ENCODE data around the gene CCDC6.

DNA sequence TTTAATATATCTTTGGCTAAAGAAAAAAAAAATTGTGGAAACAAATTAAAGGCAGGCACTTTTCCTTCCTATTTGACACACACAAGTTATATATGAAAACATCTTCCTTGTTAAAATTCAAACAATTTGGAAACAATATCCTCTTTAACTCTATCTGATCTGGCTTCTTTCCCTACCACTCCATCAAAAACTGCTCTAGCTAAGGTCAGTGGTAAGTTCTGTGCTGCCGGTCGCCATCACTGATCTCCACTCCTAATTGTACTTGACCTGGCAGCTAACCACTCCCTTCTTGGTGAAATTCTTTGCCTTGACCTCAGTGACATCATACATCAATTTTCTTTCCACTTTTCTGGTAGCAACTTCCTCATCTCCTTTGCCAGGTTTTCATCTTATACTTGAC, 105.2 kb downstream of the CCDC6 start:
- no peak for TF ChIP-seq POLR2A (IDR thresholded peaks at IDR 0.05)
- TF ChIP-seq, protein P1, sequence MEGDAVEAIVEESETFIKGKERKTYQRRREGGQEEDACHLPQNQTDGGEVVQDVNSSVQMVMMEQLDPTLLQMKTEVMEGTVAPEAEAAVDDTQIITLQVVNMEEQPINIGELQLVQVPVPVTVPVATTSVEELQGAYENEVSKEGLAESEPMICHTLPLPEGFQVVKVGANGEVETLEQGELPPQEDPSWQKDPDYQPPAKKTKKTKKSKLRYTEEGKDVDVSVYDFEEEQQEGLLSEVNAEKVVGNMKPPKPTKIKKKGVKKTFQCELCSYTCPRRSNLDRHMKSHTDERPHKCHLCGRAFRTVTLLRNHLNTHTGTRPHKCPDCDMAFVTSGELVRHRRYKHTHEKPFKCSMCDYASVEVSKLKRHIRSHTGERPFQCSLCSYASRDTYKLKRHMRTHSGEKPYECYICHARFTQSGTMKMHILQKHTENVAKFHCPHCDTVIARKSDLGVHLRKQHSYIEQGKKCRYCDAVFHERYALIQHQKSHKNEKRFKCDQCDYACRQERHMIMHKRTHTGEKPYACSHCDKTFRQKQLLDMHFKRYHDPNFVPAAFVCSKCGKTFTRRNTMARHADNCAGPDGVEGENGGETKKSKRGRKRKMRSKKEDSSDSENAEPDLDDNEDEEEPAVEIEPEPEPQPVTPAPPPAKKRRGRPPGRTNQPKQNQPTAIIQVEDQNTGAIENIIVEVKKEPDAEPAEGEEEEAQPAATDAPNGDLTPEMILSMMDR (IDR thresholded peaks at IDR 0.05), result no peak

Measured in vagina (tissue), 2 donors.